ENCODE results near the gene CCDC117.
"Not testable (repeated sequence)": the region's sequence is repeated elsewhere in the genome, so short reads cannot be mapped to it uniquely, and the experiment has no call there.

CCDC117 gene

GRCh38 chr22:28805426-28805825, 32.9 kb downstream of the CCDC117 start:
- DNase-seq, result not testable (repeated sequence)

DNA sequence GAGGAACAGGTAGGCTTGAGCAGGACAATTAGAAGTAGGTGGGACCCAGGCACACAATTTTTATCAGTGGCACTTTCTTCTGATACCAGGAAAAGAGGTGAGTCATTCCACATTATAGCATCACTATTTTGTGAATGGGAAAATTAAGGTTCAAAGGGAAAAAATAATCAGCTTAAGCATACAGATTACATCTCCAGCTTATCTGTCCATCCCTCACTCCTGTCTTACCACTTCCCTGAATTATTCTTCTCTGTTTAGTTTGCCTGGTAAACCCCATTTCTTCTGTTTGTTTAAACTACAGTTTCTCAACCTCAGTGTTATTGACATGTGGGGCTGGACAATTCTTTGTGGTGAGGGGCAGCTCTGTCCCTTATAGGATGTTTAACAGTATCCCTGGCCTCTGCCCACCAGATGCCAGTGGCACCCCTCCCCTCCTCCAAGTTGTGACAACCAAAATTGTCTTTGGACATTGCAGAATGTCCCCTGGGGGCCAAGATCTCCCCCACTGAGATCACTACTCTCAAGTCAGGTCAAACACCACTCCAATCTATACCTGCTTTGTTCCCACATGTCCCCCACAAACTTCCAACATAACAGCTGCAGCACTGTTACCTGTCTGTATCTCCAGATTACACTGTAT, 36.3 kb downstream of the CCDC117 start:
- no peak for DNase-seq

GRCh38 chr22:28810821-28811491, 38.5 kb downstream of the CCDC117 start:
- DNase-seq, result no peak

- no peak for DNase-seq
Observed at GRCh38 chr22:28812516-28812915, 40.0 kb downstream of the CCDC117 start.

- no peak for DNase-seq
Observed at GRCh38 chr22:28813772-28814518, 41.5 kb downstream of the CCDC117 start.

- DNase-seq, result no peak
Observed at GRCh38 chr22:28815111-28815510, 42.6 kb downstream of the CCDC117 start.

DNA sequence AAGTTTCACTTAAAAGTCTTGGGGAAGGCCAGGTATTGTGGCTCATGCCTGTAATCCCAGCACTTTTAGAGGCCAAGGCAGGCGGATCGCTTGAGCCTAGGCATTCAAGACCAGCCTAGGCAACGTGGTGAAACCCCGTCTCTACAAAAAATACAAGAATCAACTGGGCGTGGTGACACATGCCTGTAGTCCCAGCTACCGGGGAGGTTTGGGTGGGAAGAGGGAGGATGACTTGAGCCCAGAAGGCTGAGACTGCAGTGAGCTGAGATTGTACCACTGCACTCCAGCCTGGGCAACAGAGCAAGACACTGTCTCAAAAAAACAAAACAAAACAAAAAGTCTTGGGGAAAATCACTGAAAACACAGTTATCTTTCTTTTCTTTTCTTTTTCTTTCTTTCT, 43.2 kb downstream of the CCDC117 start:
- DNase-seq, result no peak

- no peak for DNase-seq
Observed at GRCh38 chr22:28817064-28817463, 44.6 kb downstream of the CCDC117 start.

DNA sequence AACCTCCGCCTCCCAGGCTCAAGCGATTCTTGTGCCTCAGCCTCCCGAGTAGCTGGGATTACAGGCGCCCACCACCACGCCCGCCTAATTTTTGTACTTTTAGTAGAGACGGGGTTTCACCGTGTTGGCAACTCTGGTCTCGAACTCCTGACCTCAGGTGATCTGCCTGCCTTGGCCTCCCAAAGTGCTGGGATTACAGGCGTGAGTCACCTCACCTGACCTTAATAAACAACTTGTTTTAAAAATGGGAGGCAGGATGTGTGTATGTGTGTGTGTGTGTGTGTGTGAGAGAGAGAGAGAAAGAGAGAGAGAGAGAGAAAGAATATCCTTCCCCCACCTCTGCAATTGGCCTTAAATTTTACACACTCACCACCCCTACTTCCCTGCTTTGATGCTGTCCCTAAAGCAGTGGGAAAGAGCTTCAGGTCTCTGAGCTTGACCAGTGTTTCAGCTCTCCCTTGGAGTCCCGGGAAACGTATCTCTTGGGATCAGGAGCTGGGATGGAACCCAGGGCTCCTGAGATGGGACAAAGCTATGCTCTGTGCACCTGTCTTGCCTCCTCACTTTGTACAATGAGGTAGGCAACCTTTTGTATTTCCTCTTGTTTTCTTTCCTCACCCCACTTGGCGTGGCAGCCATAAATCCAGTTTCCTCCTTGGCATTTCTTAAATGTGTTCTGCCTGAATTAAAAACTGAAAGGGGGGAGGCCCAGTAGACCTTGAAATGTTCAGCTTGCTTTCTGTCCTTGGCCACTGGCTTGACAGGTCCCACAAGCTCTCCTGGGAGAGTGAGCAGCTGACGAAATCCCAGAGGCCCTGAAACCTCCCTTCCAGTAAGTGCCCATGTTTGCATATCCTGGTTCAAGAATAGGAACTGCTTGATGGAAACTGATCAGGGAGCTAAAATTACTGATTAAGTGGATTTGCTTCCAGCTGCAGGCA, 45.7 kb downstream of the CCDC117 start:
- DNase-seq, result peak; percentile 22

GRCh38 chr22:28819253-28820096, 47.0 kb downstream of the CCDC117 start:
- no peak for DNase-seq

DNA sequence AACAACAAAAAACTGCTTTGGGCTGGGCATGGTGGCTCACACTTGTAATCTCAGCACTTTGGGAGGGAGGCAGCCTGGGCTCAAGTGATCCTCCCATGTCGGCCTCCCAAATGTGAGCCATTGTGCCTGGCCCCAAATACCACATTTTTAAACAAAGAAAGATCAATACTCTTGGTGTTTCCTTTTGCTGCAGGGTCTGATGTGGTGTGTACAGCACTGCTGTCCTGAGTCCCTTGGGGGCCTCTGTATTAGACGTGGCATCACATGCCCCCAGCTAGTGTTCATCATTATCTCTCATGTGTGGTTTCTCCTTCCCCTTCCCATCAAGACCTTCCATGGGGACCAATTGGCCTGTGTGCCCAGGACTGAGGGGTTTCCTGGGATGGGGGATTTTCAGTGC, 48.4 kb downstream of the CCDC117 start:
- no peak for DNase-seq

DNA sequence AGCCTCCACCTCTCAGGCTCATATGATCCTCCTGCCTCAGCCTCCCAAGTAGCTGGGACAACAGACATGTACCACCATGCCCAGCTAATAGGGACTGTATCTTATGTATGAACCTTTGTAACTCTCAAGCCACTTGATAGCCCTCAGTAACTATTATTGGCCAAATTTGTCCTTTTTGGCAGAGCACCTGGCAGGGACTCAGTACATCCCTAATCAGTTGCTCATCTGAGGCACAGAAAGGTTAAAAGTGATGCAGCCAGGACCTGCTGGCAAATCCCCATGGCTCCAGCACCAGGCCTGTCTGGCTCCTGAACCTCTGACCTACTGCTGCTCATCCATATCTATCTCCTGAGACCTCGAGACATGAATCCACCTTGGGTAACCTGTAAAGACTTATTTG, 49.0 kb downstream of the CCDC117 start:
- DNase-seq, result no peak

DNA sequence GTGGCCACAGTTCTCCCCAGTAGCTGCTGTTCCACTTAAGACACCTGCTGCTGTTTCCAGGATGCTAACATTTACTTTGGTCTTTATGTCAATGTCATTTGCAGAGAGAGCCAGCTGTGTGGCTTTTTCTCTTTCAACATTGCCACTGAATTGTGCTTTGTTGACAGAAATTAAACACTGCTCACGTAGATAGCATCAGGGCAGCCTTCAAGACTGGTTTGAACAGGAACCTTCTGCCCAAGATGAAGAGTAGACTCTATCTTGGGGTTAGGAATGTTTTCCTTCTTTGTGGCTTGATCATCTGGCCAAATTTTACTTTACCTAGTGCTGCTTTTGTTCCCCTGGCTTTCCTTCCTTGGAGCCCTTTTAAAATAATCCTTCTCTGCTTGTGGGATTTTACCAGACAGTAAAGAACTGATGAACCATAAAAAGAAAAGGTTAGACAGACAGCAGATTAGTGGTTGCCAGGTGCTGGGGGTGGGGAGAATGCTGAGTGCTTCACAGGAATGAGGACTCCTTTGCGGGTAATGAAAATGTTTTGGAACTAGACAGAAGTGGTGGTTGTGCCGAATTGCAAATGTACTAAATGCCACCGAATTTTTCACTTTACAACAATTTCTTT, 50.5 kb downstream of the CCDC117 start:
- DNase-seq, result peak; percentile 37

- not testable (repeated sequence) for DNase-seq
Observed at GRCh38 chr22:28824455-28824854, 52.0 kb downstream of the CCDC117 start.

- DNase-seq, result not testable (repeated sequence)
Observed at GRCh38 chr22:28826430-28826829, 53.9 kb downstream of the CCDC117 start.

- no peak for DNase-seq
Observed at GRCh38 chr22:28826921-28827320, 54.4 kb downstream of the CCDC117 start.

GRCh38 chr22:28829358-28830181, 57.1 kb downstream of the CCDC117 start:
- peak; percentile 42 for DNase-seq

DNA sequence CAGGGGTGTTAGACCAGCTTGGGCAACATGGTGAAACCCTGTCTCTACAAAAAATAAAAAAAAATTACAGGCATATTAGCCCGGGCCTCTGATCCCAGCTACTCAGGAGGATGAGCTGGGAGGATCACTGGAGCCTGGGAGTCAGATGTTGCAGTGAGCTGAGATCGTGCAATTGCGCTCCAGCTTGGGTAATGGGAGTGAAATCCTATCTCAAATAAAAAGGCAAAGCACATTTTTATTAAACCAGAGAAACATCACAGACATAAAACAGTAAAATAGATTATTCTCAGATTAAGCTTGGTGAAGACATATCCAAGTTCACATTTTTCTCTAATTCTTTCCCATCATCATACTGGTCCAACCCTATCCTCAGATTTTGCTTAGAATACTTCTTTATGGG, 57.9 kb downstream of the CCDC117 start:
- no peak for DNase-seq

- DNase-seq, result no peak
Observed at GRCh38 chr22:28831140-28832072, 58.9 kb downstream of the CCDC117 start.

Data from kidney glomerular epithelial cell (primary cell).